ENCODE results near the gene MAST1.
"Not testable (repeated sequence)": the region's sequence is repeated elsewhere in the genome, so short reads cannot be mapped to it uniquely, and the experiment has no call there.

Gene MAST1

DNA sequence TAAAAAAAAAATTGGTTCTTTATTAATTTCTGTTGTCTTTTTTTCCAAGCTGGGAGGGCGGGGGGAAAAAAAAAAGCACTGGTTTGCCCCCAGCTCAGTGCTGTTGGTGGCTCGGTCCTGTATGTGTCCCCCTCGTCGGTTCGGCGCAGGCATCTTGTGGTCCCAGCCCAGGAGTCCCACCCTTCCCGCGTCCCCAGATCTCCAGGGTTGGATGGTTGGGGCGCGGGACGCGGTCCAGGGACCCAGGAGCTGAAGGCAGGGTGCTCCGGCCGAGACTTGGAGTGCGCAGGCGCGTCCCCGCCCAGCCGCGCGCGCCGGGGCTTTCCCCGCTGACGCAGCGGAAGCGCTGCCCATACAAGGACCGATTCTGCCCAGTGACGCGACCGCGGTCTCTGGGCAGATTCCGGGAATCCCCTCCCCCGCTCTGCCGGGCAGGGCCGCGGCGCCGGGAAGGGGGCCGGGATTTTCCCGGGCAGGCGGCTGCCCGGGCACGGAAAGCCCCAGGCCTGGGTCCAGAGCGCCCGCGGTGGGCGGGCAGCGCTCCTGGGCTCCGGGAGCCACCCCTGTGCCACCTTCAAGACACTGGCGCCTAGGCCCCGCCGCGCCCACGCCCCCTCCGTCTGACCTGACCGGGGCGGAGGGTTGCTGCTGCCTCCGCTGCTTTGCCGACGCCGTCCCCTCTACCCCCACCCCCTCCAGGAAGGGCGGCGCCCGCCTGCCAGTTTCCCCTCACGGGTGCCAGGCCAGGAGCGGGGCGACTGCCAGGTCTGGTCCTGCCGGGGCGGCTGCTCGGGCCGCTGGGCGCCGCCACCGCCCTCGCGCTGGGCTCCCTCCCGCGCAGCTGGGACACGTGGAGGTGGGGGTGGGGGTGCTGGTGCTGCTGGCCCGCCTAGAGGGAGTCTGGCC is 44.8 kb upstream of the MAST1 start:
- no peaks in the 10 kb centered on the region for H3K9me3 ChIP-seq
- peak overlapping the region; percentile 98 for H3K4me2 ChIP-seq
- peaks cover 46% of the 10 kb centered on the region for H3K4me1 ChIP-seq
- peaks cover 25% of the 10 kb centered on the region for H4K20me1 ChIP-seq
- no peak for TF ChIP-seq Cebpa-rat (IDR thresholded peaks at IDR 0.05)
- peak overlapping the region; percentile 95 for H3K27ac ChIP-seq
- no peaks in the 10 kb centered on the region for H3K27me3 ChIP-seq
- H3K9ac ChIP-seq, result peak overlapping the region; percentile 91
- peak overlapping the region; percentile 95 for H3K4me3 ChIP-seq
- peaks cover 19% of the 10 kb centered on the region for H3K36me3 ChIP-seq

- H3K27me3 ChIP-seq, result no peaks in the 10 kb centered on the region
- H3K36me3 ChIP-seq, result peaks cover 27% of the 10 kb centered on the region
- H3K9ac ChIP-seq, result peak overlapping the region; percentile 91
- H3K9me3 ChIP-seq, result no peaks in the 10 kb centered on the region
- H3K27ac ChIP-seq, result peak overlapping the region; percentile 95
- H3K4me3 ChIP-seq, result peak overlapping the region; percentile 95
- H3K4me2 ChIP-seq, result peak overlapping the region; percentile 98
- peaks cover 25% of the 10 kb centered on the region for H4K20me1 ChIP-seq
- H3K4me1 ChIP-seq, result peaks cover 39% of the 10 kb centered on the region
- no peak for TF ChIP-seq Cebpa-rat (IDR thresholded peaks at IDR 0.05)
These were observed 43.9 kb upstream of the MAST1 start for GRCh38 chr19:12794196-12794941.

DNA sequence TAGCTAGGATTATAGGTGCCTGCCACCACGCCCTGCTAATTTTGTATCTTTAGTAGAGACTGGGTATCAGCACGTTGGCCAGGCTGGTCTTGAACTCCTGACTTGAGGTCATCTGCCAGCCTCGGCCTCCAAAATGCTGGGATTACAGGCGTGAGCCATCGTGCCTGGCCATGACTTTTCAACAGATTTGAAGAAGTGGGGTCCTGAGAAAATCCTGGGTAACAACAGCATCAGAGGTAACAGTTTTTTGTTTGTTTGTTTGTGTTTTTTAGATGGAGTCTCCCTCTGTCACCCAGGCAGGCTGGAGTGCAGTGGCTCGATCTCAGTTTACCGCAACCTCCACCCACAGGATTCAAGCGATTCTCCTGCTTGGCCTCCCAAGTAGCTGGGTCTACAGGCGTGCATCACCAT is 43.3 kb upstream of the MAST1 start:
- H4K20me1 ChIP-seq, result peaks cover 28% of the 10 kb centered on the region
- H3K27ac ChIP-seq, result no peak overlapping the region
- no peak overlapping the region for H3K4me3 ChIP-seq
- H3K36me3 ChIP-seq, result peaks cover 33% of the 10 kb centered on the region
- H3K4me2 ChIP-seq, result peak overlapping the region; percentile 98
- H3K4me1 ChIP-seq, result peaks cover 43% of the 10 kb centered on the region
- no peak overlapping the region for H3K9ac ChIP-seq
- H3K9me3 ChIP-seq, result no peaks in the 10 kb centered on the region
- no peaks in the 10 kb centered on the region for H3K27me3 ChIP-seq
- TF ChIP-seq Cebpa-rat (IDR thresholded peaks at IDR 0.05), result no peak

DNA sequence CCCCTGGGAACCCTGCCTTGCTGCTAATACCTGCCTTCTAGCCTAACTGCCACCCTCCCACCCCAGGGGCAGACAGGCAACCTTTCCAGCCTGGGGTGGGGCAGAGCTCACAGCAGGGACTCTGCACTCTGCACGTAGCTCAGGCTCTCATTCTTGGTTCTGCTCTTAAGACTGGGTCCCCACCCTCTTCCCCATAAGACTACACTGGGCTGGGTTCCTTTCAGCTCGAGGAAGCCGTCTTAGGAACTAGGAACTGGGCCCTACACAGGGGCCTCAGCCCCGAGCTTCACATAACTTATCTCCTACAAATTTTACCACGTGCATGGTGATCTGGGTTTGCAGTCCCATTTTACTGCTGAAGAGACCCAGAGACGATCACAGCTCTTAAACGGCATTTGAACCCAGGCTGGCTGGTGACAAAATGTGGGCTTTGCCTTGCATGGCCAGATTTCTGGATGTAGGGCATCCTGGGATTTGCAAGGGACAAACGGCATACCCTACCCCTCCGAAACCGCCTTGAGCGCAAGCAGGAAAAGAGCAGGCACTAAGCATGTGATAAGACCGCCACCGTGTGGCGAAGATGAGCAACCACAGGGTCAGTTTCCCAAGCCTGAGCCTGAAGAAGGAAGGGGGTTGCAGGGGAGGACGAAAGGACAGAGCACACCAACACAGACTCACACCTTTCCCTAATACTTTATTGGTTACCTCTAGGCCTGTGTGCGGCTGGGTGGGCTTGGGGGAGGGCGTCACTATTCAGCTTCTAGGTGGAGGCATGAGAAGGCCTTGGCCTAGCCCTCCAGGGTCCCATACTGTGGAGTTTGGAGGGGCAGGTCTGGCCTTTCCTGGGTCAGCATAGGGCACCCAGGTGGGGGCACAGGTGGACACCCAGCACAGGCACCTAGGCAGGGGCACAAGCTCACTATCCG is 41.9 kb upstream of the MAST1 start:
- peaks cover 41% of the 10 kb centered on the region for H3K36me3 ChIP-seq
- no peak overlapping the region for H3K27ac ChIP-seq
- no peaks in the 10 kb centered on the region for H3K9me3 ChIP-seq
- H3K4me2 ChIP-seq, result peak overlapping the region; percentile 47
- H3K4me3 ChIP-seq, result no peak overlapping the region
- H3K27me3 ChIP-seq, result no peaks in the 10 kb centered on the region
- H3K4me1 ChIP-seq, result peaks cover 39% of the 10 kb centered on the region
- no peak overlapping the region for H3K9ac ChIP-seq
- no peak for TF ChIP-seq Cebpa-rat (IDR thresholded peaks at IDR 0.05)
- peaks cover 40% of the 10 kb centered on the region for H4K20me1 ChIP-seq

GRCh38 chr19:12797141-12797587 is 41.2 kb upstream of the MAST1 start:
- peaks cover 32% of the 10 kb centered on the region for H4K20me1 ChIP-seq
- H3K27me3 ChIP-seq, result no peaks in the 10 kb centered on the region
- no peak for TF ChIP-seq Cebpa-rat (IDR thresholded peaks at IDR 0.05)
- peaks cover 42% of the 10 kb centered on the region for H3K4me1 ChIP-seq
- H3K9ac ChIP-seq, result no peak overlapping the region
- H3K4me3 ChIP-seq, result no peak overlapping the region
- no peak overlapping the region for H3K4me2 ChIP-seq
- peaks cover 41% of the 10 kb centered on the region for H3K36me3 ChIP-seq
- H3K27ac ChIP-seq, result no peak overlapping the region
- H3K9me3 ChIP-seq, result no peaks in the 10 kb centered on the region

DNA sequence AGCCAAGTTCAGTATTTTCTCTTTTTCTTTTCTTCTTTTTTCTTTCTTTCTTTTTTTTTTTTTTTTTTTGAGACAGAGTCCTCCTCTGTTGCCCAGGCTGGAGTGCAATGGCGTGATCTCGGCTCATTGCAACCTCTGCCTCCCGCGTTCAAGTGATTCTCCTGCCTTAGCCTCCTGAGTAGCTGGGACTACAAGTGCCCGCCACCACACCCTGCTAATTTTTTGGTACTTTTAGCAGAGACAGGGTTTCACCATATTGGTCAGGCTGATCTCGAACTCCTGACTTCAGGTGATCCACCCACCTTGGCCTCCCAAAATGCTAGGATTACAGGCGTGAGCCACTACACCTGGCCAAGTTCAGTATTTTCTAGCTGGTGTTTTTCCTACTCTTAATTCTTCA is 40.7 kb upstream of the MAST1 start:
- Histone ChIP-seq H3K36me3 (peaks cover 41% of the 10 kb centered on the region), H3K4me1 (peaks cover 46% of the 10 kb centered on the region), H4K20me1 (peaks cover 28% of the 10 kb centered on the region)
- H3K27ac ChIP-seq, H3K9ac ChIP-seq, H3K9me3 ChIP-seq, H3K4me2 ChIP-seq, H3K27me3 ChIP-seq, H3K4me3 ChIP-seq: not testable (repeated sequence)

DNA sequence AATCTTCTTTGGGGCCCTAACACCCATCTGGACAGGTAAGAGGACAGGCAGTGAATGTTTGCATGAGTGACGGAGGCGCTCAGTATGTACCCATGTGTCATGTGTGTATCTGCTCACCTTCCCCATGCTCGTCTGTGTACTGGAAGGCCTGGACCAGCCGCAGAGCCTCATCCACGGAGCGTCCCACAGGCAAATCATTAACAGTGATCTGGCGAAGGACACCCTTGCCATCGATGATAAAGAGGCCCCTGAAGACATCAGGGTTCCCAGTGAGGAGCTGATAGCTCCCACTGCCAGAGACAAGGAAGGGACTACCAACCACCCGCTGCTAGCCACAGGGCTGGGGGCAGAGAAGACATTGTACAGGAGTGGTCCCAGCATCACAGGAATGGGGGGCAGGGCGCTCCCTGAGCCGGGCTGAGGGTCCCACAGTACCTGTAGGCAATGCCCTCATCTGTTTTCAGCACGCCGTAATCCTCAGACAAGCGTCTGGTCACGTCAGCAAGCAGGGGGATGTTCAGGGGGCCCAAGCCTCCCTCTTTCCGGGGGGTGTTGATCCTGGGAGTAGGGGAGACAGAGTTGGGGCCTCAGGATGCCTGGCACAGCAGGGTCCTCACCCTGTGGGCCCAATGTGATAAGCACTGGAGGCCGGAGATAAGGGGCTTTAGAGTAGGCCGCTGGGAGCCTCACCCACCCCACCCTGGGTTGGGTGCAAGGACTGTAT is 38.4 kb upstream of the MAST1 start:
- Histone ChIP-seq H3K9me3 (no peaks in the 10 kb centered on the region), H4K20me1 (peaks cover 21% of the 10 kb centered on the region), H3K9ac (peak overlapping the region; percentile 97), H3K27me3 (no peaks in the 10 kb centered on the region), H3K36me3 (peaks cover 41% of the 10 kb centered on the region), H3K4me1 (peaks cover 52% of the 10 kb centered on the region), H3K27ac (no peak overlapping the region), H3K4me3 (peak overlapping the region; percentile 90), H3K4me2 (peak overlapping the region; percentile 87)
- no peak for TF ChIP-seq Cebpa-rat (IDR thresholded peaks at IDR 0.05)

- peak overlapping the region; percentile 92; the same call in 1 of the 2 replicates for H3K27ac ChIP-seq
- H4K20me1 ChIP-seq, result peaks cover 21% of the 10 kb centered on the region
- H3K36me3 ChIP-seq, result peaks cover 41% of the 10 kb centered on the region
- H3K4me1 ChIP-seq, result peaks cover 52% of the 10 kb centered on the region
- no peaks in the 10 kb centered on the region for H3K27me3 ChIP-seq
- TF ChIP-seq Cebpa-rat (IDR thresholded peaks at IDR 0.05), result no peak
- peak overlapping the region; percentile 97 for H3K9ac ChIP-seq
- H3K4me2 ChIP-seq, result peak overlapping the region; percentile 87
- peak overlapping the region; percentile 90 for H3K4me3 ChIP-seq
- no peaks in the 10 kb centered on the region for H3K9me3 ChIP-seq
These were observed 37.9 kb upstream of the MAST1 start for GRCh38 chr19:12800466-12800770.
